HepG2 (cell line): ENCODE measurements around the gene MUC4. TPM values are rescaled to one million over a fixed set of nuclear protein-coding genes. Genes with fewer than 3 reads are reported as not detected.

Experiments used
- ATAC-seq: fragments of 200-7000 bp; cut with Tn5 transposase; 3 replicates; pipeline ENCODE4 v1.9.1; 2020; ENCODE audit warnings: mild to moderate bottlenecking, moderate library complexity
- BruUV-seq: library from RNA; stranded (reverse); fragments of 400-500 nt; replicated peaks from 2 replicates; lab custom pipeline; 2021; lab: Mats Ljungman, UMichigan
- CTCF ChIA-PET: fragments of 300-600 bp; formaldehyde crosslinking; extraction: SDS; loops from one replicate; lab custom pipeline; 2021; ENCODE audit warnings: low total read pairs, inconsistent platforms, low intra/inter-chr PET ratio; lab: Yijun Ruan, JAX
- POLR2A ChIA-PET: fragments of 350-600 bp; sonication (Branson Sonifier 250); formaldehyde crosslinking; loops from one replicate; lab custom pipeline; 2020; ENCODE audit warnings: antibody characterized with exemption, inconsistent platforms; lab: Yijun Ruan, JAX
- DNase-seq: peaks from one replicate; pipeline ENCODE4 v3.0.0-alpha.2; 2015; ENCODE audit warnings: low spot score
- FAIRE-seq: peaks from 3 replicates; lab custom pipeline; 2011; peaks lifted over from hg19 to GRCh38; lab: Jason Lieb, UNC
- H2AFZ ChIP-seq: one replicate; pipeline ENCODE4 v1.6.1; 2011; ENCODE audit warnings: low read length, inconsistent platforms
- H3K27ac ChIP-seq: fragments of 300-600 bp; 3 replicates; pipeline ENCODE4 v1.8.0; 2011; ENCODE audit warnings: mixed run types, mild to moderate bottlenecking, mixed read lengths, low read length, inconsistent platforms; ENCODE audit not compliant: insufficient read depth; ENCODE audit errors: extremely low read length
- H3K27me3 ChIP-seq, 2 experiments: fragments of 200-600 bp in 1 of 2; 2 replicates in 1 of 2; 3 replicates in 1 of 2; pipeline versions ENCODE4 v1.6.0 to v1.8.0; 2011; ENCODE audit warnings: low read length in 2 of 2, mild to moderate bottlenecking in 2 of 2, moderate library complexity in 2 of 2, inconsistent platforms in 1 of 2; ENCODE audit not compliant: insufficient read depth in 2 of 2, control insufficient read depth in 1 of 2
- H3K36me3 ChIP-seq, 2 experiments: fragments of 200-600 bp in 1 of 2; replicated peaks in 1 of 2; 2 replicates in 1 of 2; 3 replicates in 1 of 2; pipeline versions ENCODE4 v1.5.1 to v1.8.0; 2011; ENCODE audit warnings: low read length in 2 of 2, inconsistent platforms in 1 of 2; ENCODE audit not compliant: insufficient read depth in 2 of 2, control insufficient read depth in 1 of 2
- H3K4me1 ChIP-seq: 2 replicates; pipeline ENCODE4 v1.5.1; 2012; ENCODE audit warnings: low read length, inconsistent platforms; ENCODE audit not compliant: insufficient read depth
- H3K4me2 ChIP-seq: 2 replicates; pipeline ENCODE4 v1.6.0; 2011; ENCODE audit warnings: low read depth, low read length, inconsistent platforms
- H3K4me3 ChIP-seq, 3 experiments: fragments of 200-600 bp in 1 of 3; sonication (generic), shearing (Covaris generic) in 1 of 3; replicated peaks in 1 of 3; 2 replicates each; pipeline ENCODE4 v1.5.1; 2011 to 2016; ENCODE audit warnings: low read length in 3 of 3, inconsistent platforms in 2 of 3, low read depth in 2 of 3, mild to moderate bottlenecking in 2 of 3, control low read depth in 1 of 3, mixed read lengths in 1 of 3; ENCODE audit not compliant: insufficient read depth in 1 of 3
- H3K79me2 ChIP-seq: one replicate; pipeline ENCODE4 v1.6.1; 2011; ENCODE audit warnings: low read length, inconsistent platforms; ENCODE audit not compliant: insufficient read depth
- H3K9ac ChIP-seq: 2 replicates; pipeline ENCODE4 v1.6.0; 2011; ENCODE audit warnings: mild to moderate bottlenecking, low read depth, low read length, inconsistent platforms; ENCODE audit not compliant: insufficient read depth
- H3K9me3 ChIP-seq: 2 replicates; pipeline ENCODE4 v1.5.1; 2012; ENCODE audit warnings: mild to moderate bottlenecking, low read length
- H4K20me1 ChIP-seq: 2 replicates; pipeline ENCODE4 v1.6.0; 2011; ENCODE audit warnings: inconsistent platforms, mild to moderate bottlenecking, low read length, moderate library complexity; ENCODE audit not compliant: insufficient read depth
- BHLHE40 ChIP-seq: IDR thresholded peaks from 2 replicates; pipeline ENCODE4 v1.6.1; 2011; ENCODE audit warnings: low read length, improper control_type of control experiment
- CEBPB ChIP-seq: IDR thresholded peaks from 2 replicates; pipeline ENCODE4 v1.6.1; 2011; ENCODE audit warnings: low read depth, low read length, improper control_type of control experiment, borderline replicate concordance
- FLYWCH1 ChIP-seq: sonication (generic); formaldehyde crosslinking; IDR thresholded peaks from 2 replicates; pipeline ENCODE4 v1.8.1; 2023; ENCODE audit warnings: mild to moderate bottlenecking, missing genetic modification reagents
- FOXP1 ChIP-seq, 2 experiments: fragments of 450-650 bp in 1 of 2; IDR thresholded peaks; 2 replicates each; pipeline ENCODE4 v1.6.1; 2017 to 2018; ENCODE audit warnings: antibody characterized with exemption in 1 of 2
- IKZF5 ChIP-seq: IDR thresholded peaks from 2 replicates; pipeline ENCODE4 v1.6.1; 2018; ENCODE audit warnings: missing genetic modification reagents, mild to moderate bottlenecking, missing compliant biosample characterization
- NR1H2 ChIP-seq: sonication (generic); formaldehyde crosslinking; IDR thresholded peaks from 2 replicates; pipeline ENCODE4 v1.8.1; 2022; ENCODE audit warnings: low read depth, missing genetic modification reagents, borderline replicate concordance
- POLR2AphosphoS5 ChIP-seq: IDR thresholded peaks from 2 replicates; pipeline ENCODE4 v1.6.1; 2012; ENCODE audit warnings: low read depth, low read length
- WGBS: methylation state at CpG from one replicate; pipeline ENCODE4 v1.1.6; 2017; ENCODE audit warnings: low lambda C conversion rate; 5-methylcytosine and 5-hydroxymethylcytosine counted together
- in situ Hi-C: cut with HindIII; loops from 2 replicates; pipeline ENCODE4 v1.10.0; 2017; ENCODE audit warnings: low pct_unique_long_range_greater_than_20kb; ENCODE audit not compliant: extremely low pct_ligation_motif_present
- intact Hi-C: fragments of 100-400 bp; cut with micrococcal nuclease; formaldehyde crosslinking; loops from one replicate; pipeline ENCODE4 v1.10.0; 2022; ENCODE audit not compliant: unreplicated experiment
- polyA plus RNA-seq, 8 experiments: library from polyadenylated mRNA; depleted of rRNA in 3 of 8; stranded (reverse) in 7 of 8; unstranded in 1 of 8; fragments of >200 nt; fragmentation: Illumina TruSeq in 4 of 8; extraction: Trizol in 4 of 8; gene quantifications; 2 replicates each; pipeline versions ENCODE4 v1.2.1 to v1.2.3, GENCODE V29; 2011 to 2016; ENCODE audit warnings: low read depth in 4 of 8, missing spikeins in 1 of 8, mixed read lengths in 1 of 8; ENCODE audit not compliant: insufficient read depth in 1 of 8
- total RNA-seq, 5 experiments: library from RNA; depleted of rRNA; stranded (reverse); fragments of >200 nt; fragmentation: Illumina TruSeq; extraction: Trizol; gene quantifications; 2 replicates each; pipeline ENCODE4 v1.2.3, GENCODE V29; 2016; ENCODE audit warnings: low read depth in 1 of 5

MUC4 gene
- total and polyA plus RNA-seq, 2 of the 13 experiments (the other 11 are each of a cell fraction or from before 2014, with no cell fraction given), result not detected

GRCh38 chr3:195860456-195860855 lies 48.7 kb upstream of the MUC4 start:
- no peak for ATAC-seq
- Histone ChIP-seq H3K9me3 (no peaks in the 10 kb centered on the region), H2AFZ (no peak overlapping the region), H3K4me1 (peaks cover 10% of the 10 kb centered on the region; the same call in 1 of the 2 replicates), H3K27me3 (peaks cover 2 to 32% of the 10 kb centered on the region in 2 experiments), H3K4me2 (no peak overlapping the region), H3K36me3 (no peaks in the 10 kb centered on the region), H3K9ac (no peak overlapping the region), H3K79me2 (no peaks in the 10 kb centered on the region), H3K27ac (no peak overlapping the region), H4K20me1 (no peaks in the 10 kb centered on the region), H3K4me3 (no peak overlapping the region)
- CTCF ChIA-PET, result interaction anchor here (2.6 to 6.6 kb wide), 2 partner anchors 34 to 54 kb away, joined by 17 to 81 read pairs; no protein-coding TSS in a partner anchor
- no peak for TF ChIP-seq BHLHE40
- TF ChIP-seq FOXP1 (IDR thresholded peaks at IDR 0.05), result no peak
- peak; percentile 17; the same call in 1 of the 2 replicates for TF ChIP-seq FOXP1 (CRISPR knock-in tag; IDR thresholded peaks at IDR 0.05)
- peak; percentile 33; the same call in 1 of the 2 replicates for TF ChIP-seq IKZF5
- WGBS, result under 1% methylated on average over 6 of the region's 6 CpGs
- in situ Hi-C loops, result no loop called here
- POLR2A ChIA-PET, result no interaction called here
- DNase-seq, result no peak
- BruUV-seq, result no TSS peak
- FAIRE-seq, result no peak
- intact Hi-C loops, result no loop called here

GRCh38 chr3:195859846-195860411 lies 48.2 kb upstream of the MUC4 start:
- Histone ChIP-seq H3K36me3 (no peaks in the 10 kb centered on the region), H3K4me3 (no peak overlapping the region), H4K20me1 (no peaks in the 10 kb centered on the region), H3K79me2 (no peaks in the 10 kb centered on the region), H3K9ac (no peak overlapping the region), H3K27me3 (peaks cover 2 to 32% of the 10 kb centered on the region in 2 experiments), H2AFZ (no peak overlapping the region), H3K27ac (no peak overlapping the region), H3K4me2 (no peak overlapping the region), H3K4me1 (peaks cover 10% of the 10 kb centered on the region; the same call in 1 of the 2 replicates), H3K9me3 (no peaks in the 10 kb centered on the region)
- BruUV-seq, result no TSS peak
- DNase-seq, result no peak
- ChIA-PET CTCF (interaction anchor here (2.6 to 6.6 kb wide), 2 partner anchors 35 to 55 kb away, joined by 17 to 81 read pairs; no protein-coding TSS in a partner anchor), POLR2A (interaction anchor here (1.3 kb wide), 1 partner anchor 32 kb away, joined by 4 read pairs; no protein-coding TSS in a partner anchor)
- no peak for TF ChIP-seq FLYWCH1 (CRISPR knock-in tag)
- TF ChIP-seq POLR2AphosphoS5, result no peak
- no peak for TF ChIP-seq NR1H2 (CRISPR knock-in tag)
- no peak for TF ChIP-seq CEBPB
- intact Hi-C loops, result loop anchor here (1.0 kb wide), 1 partner anchor 55 kb away; no protein-coding TSS in a partner anchor
- FAIRE-seq, result no peak
- no peak for ATAC-seq
- in situ Hi-C loops, result loop anchor here (5.0 to 10.0 kb wide), 2 partner anchors 32 to 55 kb away; no protein-coding TSS in a partner anchor
- WGBS, result 62% methylated on average over 14 of the region's 23 CpGs
